HG03159 (cell line): ENCODE measurements around the gene P3H2.
A peak's percentile ranks its signal among the peaks of the same experiment; 100 is the strongest.
"Not testable (repeated sequence)": the region's sequence is repeated elsewhere in the genome, so short reads cannot be mapped to it uniquely, and the experiment has no call there.

ENCODE experiments used
- ATAC-seq: cut with Tn5 transposase; IDR thresholded peaks from one replicate; pipeline ENCODE4 v1.9.1; 2021; ENCODE audit warnings: mild to moderate bottlenecking, moderate library complexity; ENCODE audit not compliant: unreplicated experiment

Gene P3H2

GRCh38 chr3:189990826-189991225 lies 129.9 kb downstream of the P3H2 start:
- no peak for ATAC-seq

DNA sequence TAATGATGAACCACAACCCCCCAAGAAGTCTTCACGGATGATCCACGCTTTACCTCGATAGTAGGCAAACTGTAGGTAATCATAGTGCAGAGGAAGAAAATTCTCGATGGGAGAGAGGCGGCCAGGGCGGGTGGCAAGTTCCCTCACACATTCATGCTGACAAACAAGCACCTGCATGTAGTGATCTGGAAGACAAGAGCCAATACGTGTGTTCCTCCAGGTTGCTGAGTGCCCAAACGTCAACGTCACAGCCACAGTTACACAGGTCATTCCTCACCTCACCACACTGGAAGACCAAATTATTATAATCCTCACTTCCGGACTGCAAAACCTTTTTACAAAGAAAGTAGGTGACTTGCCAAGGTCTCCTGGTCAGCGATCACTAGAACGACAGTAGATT lies 131.8 kb downstream of the P3H2 start:
- ATAC-seq, result no peak

DNA sequence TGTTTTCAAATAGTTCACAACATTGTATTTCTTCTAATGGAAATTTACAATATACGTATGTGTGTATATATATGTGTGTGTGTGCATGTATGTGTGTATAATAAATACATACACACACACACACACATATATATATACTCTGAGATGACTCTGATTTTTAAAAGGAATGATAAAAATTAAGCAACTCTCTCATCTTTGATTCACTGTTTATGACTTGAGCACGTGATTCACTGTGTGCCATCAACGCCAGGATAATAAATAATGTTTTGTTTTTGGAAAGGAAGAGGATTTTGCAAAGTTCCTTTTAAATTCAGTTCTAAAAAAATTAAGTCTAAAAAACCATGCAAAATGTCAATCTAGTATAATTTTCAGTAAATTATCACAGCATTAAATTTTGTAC lies 132.4 kb downstream of the P3H2 start:
- ATAC-seq, result no peak

DNA sequence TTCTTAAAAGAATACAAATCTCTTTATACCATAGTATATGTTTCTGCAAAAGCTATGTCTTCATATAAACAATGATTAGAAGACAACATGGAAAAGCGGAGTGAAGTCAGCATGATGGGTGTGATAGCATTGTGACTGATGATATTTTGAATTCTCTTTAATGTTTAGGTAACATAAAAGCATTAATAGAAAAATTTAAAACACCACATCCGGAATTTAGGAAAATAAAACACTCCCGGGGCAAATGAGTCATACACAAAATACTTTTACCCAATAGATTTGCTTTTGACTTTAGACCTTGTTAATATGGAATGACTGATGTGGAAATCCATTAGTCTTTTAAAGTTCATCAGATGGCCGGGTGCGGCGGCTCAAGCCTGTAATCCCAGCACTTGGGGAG lies 134.7 kb downstream of the P3H2 start:
- no peak for ATAC-seq

DNA sequence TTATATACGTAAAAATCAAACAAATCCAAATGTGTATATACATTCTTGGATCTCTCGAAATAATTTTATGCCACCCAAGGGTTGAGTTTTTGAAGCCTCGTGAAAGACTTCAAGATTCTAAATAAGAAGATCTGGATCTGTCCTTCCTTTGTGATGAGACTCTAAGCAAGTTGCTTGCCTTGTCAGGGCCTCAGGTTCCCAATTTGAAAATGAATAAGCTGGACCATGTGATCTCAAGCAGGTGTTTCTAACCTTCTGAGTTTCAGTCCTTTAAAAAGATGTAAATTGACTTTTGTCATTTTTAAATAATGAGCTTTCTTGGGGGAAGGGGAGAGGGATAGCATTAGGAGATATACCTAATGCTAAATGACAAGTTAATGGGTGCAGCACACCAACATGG lies 137.1 kb downstream of the P3H2 start:
- ATAC-seq, result no peak

DNA sequence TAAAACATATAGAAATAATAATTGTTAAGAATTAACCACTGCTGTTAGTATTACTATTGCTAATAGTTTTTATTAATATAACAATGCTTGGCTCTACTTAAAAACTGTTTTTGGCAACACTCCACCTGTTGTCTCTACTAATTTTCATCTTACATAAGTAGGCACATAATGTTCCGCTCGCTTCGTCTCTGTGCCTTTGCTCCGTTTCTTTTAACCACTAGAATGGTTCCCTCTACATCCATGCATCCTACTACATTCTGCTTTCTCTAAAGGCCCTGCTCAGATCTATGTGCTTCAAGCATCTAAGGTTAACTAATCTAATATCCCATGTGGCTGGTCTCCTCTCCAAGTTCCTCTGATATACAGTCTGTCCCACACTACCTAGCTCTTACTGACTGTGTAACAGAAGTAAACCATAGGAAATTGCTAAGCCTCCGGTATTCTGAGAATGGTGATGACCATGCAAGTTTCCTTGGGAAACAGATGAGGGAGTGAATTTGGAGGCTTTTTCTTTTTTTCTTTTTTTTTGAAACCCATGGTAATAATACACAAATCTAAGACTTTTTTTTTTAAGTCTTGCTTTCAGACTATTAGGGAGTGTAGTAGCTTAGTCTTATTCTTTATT lies 138.3 kb downstream of the P3H2 start:
- no peak for ATAC-seq

GRCh38 chr3:189981668-189982067 lies 139.0 kb downstream of the P3H2 start:
- ATAC-seq, result no peak

GRCh38 chr3:189978753-189979152 lies 141.9 kb downstream of the P3H2 start:
- ATAC-seq, result no peak

DNA sequence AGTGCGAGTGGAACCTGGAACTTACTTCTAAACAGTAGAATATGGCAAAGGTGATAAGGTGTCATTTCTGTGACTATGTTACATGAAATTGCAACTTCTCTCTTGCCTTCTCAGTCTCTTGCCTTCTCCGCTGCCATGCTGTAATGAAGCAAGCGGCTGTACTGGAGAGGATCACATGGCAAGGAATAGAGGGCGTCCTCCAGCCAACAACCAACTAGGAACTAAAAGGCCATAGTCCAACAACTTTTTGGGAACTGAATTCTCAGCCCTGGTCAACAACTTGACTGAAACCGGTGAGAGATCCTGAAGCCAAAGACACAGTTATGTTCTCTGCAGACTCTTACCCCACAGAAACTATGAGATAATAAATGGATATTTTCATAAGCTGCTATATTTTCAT lies 143.5 kb downstream of the P3H2 start:
- no peak for ATAC-seq

GRCh38 chr3:189975391-189975990 lies 145.2 kb downstream of the P3H2 start:
- ATAC-seq, result no peak

GRCh38 chr3:189974359-189974758 lies 146.3 kb downstream of the P3H2 start:
- no peak for ATAC-seq

DNA sequence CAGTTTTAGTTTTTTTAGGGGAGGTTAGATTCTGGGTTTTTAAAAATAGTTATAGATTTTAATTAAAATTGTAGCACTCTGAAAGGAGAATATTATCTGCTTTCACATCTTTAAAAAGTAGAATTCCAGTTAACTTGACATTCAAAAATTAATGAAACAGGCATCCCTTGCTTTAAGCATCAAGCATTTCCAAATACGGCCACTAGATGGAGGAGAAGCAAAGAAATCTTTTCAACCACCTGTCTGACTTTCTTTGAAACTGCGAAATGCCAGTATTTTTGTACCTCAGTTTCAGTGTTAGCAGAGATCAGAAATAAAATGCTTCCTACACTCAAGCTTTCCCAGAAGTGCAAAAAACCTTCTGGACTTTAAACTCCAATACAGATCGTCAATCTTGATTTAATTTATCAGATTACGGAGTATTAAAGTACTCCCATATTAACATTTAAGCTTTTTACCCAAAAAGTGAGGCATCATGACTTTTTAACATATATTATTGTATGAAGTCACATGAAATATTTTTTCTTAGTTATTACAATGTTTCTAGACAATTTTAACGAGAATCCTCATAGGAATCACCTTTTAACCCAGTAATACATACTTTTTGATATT lies 153.3 kb downstream of the P3H2 start:
- ATAC-seq, result peak; percentile 80

- ATAC-seq, result no peak
Observed at GRCh38 chr3:189966843-189967242, 153.9 kb downstream of the P3H2 start.

GRCh38 chr3:189964623-189965332 lies 155.9 kb downstream of the P3H2 start:
- ATAC-seq, result no peak

GRCh38 chr3:189962466-189962865 lies 158.2 kb downstream of the P3H2 start:
- no peak for ATAC-seq

DNA sequence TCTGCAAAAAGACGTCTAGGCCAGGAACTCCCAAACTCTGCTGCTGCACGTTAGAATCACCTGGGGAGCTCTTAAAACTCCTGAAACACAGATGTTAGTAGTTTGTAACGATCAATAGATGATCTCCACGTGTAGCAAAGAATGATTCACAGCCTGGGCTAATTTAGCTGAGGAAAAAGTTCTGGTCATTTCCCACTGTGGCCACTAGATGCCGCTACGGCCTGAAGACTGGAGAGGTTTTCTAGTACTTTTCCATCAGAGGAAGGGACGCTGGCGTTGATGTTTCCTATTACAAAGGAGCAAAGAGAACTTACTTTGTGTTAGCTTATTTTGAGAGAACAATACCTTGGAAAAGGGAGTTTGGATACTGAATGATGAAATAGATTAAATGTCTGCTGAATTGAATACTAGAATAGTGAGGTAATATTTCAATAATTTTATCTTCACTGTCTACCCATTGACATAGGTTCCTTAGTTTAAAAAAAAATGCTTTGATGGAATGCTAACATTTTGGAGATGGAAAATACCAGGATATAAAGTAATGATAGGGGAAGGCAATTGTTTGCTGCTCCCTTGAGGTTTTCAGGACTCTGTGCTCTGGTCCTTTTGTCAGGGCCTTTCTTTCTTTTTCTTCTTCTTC lies 159.1 kb downstream of the P3H2 start:
- peak; percentile 83 for ATAC-seq

DNA sequence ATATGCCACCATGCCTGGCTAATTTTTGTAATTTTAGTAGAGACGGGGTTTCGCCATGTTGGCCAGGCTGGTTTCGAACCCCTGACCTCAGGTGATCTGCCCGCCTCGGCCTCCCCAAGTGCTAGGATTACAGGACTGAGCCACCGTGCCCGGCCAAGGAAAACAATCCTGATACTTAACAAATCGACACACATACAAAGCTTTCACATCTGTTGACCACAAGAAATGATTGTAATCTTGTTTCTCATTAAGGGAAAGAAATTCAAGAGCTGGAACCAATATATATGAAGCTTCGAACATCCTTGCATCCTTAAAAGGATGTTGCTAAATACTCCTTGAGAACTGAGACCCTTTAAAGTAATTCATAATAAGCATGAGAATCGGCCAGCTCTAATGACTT lies 159.6 kb downstream of the P3H2 start:
- ATAC-seq, result not testable (repeated sequence)

GRCh38 chr3:189954733-189955665 lies 165.7 kb downstream of the P3H2 start:
- no peak for ATAC-seq

DNA sequence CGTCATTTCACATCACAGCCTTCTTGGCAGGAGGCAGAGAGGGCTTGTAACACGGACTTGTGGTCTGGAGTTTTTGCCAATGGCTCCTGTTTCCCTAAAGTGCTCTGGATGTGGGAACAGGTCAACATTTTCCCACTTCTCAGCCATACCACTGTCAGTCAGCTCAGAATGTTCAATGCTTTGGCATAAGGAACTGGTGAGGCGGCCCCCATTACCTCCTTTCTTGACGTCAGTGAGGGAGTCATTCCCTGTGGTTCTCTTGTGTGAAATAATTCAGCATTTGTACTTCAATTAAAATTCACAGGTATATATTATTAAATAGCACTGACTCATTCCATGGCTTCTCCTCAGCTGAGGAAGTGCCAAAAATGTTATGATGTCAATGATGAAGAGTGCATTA lies 167.1 kb downstream of the P3H2 start:
- no peak for ATAC-seq

DNA sequence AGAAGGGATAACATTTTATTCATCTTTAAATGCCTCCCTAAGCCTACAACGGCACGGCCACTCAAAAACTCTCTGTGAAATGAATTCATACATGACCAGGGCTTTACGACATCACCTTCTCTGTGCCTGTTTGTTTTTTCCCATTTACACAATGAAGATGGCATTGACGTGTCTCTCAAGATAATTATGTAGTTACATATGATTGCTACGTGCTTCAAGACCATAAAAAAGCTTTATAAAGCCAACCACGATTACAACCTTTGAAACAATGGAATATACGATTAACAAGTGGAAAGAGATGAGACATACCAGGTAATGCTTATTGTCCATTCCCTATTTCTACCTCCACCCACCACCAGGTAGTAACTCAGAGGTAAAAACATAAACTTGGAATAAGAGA lies 168.4 kb downstream of the P3H2 start:
- ATAC-seq, result no peak
